Measurements from ENCODE around the gene DNAJC5G. TPM values are rescaled to one million over a fixed set of nuclear protein-coding genes. Genes with fewer than 3 reads are reported as not detected.

Gene DNAJC5G
- total and polyA plus RNA-seq, 2 donors (not counting 3 experiments of a cell fraction or from before 2014, with no cell fraction given), result 0.77 to 1.4 TPM

- H3K36me3 ChIP-seq (ENCODE audit: control insufficient read depth in 2 of 2, extremely low read depth in 1 of 2, insufficient read depth in 2 of 2, low read length in 2 of 2), result peaks cover 5 to 13% of the 10 kb centered on the region in 2 experiments
- no peaks in the 10 kb centered on the region for H3K9me3 ChIP-seq (replicated peaks; ENCODE audit: control insufficient read depth, insufficient read depth, low read length)
- H2AFZ ChIP-seq (ENCODE audit: low read depth, low read length), result peak overlapping the region; percentile 58
- no TSS peak for BruUV-seq (replicated peaks)
- no peak for DNase-seq (ENCODE audit: low read depth, low spot score)
- H3K9ac ChIP-seq (replicated peaks; ENCODE audit: extremely low read depth, insufficient read depth, low read length), result peak overlapping the region; percentile 96
- CTCF ChIA-PET, result no interaction called here
- POLR2A ChIA-PET, result no interaction called here
- H3K4me1 ChIP-seq (ENCODE audit: control insufficient read depth, extremely low read depth, insufficient read depth, low read length), result peaks cover 26% of the 10 kb centered on the region
- FAIRE-seq, result no peak
- dilution Hi-C loops (cut with MboI; ENCODE audit: extremely low pct_ligation_motif_present, low sequenced_read_pairs), result no loop called here
- no peak for TF ChIP-seq GATA2 (IDR thresholded peaks at IDR 0.05; ENCODE audit: insufficient read depth, insufficient read length, low read depth, low read length)
- no peak for TF ChIP-seq POLR2A (IDR thresholded peaks at IDR 0.05; ENCODE audit: low read depth, low read length)
- TF ChIP-seq MAX (IDR thresholded peaks at IDR 0.05; ENCODE audit: insufficient read depth, insufficient read length), result no peak
- TF ChIP-seq CTCF (IDR thresholded peaks at IDR 0.05; ENCODE audit: extremely low read depth in 1 of 2, insufficient read depth in 1 of 2, low read depth in 1 of 2, low read length in 2 of 2), result no peak
- TF ChIP-seq POLR2AphosphoS5 (IDR thresholded peaks at IDR 0.05; ENCODE audit: insufficient read depth, low read depth, low read length), result no peak
- no peak for TF ChIP-seq FOS (IDR thresholded peaks at IDR 0.05; ENCODE audit: borderline replicate concordance, insufficient read depth, low read length)
- no peak for TF ChIP-seq EZH2 (IDR thresholded peaks at IDR 0.05; ENCODE audit: borderline replicate concordance, low read depth, low read length, severe bottlenecking)
- no peak for TF ChIP-seq JUN (IDR thresholded peaks at IDR 0.05; ENCODE audit: borderline replicate concordance, insufficient read depth, insufficient read length, low read depth)
- TF ChIP-seq MYC (IDR thresholded peaks at IDR 0.05; ENCODE audit: low read depth, low read length), result no peak
- H3K27me3 ChIP-seq (ENCODE audit: control insufficient read depth in 2 of 2, insufficient read depth in 2 of 2, low read length in 2 of 2), result no peaks in the 10 kb centered on the region
- H3K79me2 ChIP-seq (ENCODE audit: control insufficient read depth, insufficient read depth, low read length), result peaks cover 8% of the 10 kb centered on the region
- intact Hi-C loops (cut with micrococcal nuclease), result loop anchor here (1.0 kb wide), 3 partner anchors 33 to 111 kb away; partner anchors contain the start of genes ATRAID, EIF2B4, GTF3C2 and SLC5A6
- H3K4me3 ChIP-seq (replicated peaks in 1 of 3; ENCODE audit: insufficient read depth in 1 of 3, low read depth in 1 of 3, low read length in 3 of 3), result peak overlapping the region; percentile 70 to 91 (median 90)
- no peaks in the 10 kb centered on the region for H3K9me1 ChIP-seq (replicated peaks; ENCODE audit: control insufficient read depth, extremely low read depth, insufficient read depth, low read length)
- H3K27ac ChIP-seq (ENCODE audit: insufficient read depth, low read depth, low read length), result peak overlapping the region; percentile 95
- no peaks in the 10 kb centered on the region for H4K20me1 ChIP-seq (replicated peaks; ENCODE audit: control insufficient read depth, extremely low read depth, insufficient read depth, low read length)
- H3K4me2 ChIP-seq (ENCODE audit: insufficient read depth, low read length), result peak overlapping the region; percentile 96
Observed at GRCh38 chr2:27323596-27324285, 48.5 kb downstream of the DNAJC5G start.

All from endothelial cell of umbilical vein (primary cell).